ENCODE data around the gene GPR17.

GRCh38 chr2:127619877-127620705, 25.9 kb upstream of the GPR17 start:
- TF ChIP-seq CTCF (IDR thresholded peaks at IDR 0.05) = no peak
- no peak for TF ChIP-seq EZH2 (IDR thresholded peaks at IDR 0.05; ENCODE audit: borderline replicate concordance, insufficient read depth, low read depth, low read length, poor library complexity, severe bottlenecking)

All from B cell (primary cell).